CD14-positive monocyte (primary cell): ENCODE results near the gene FRMD4A. TPM values are rescaled to one million over a fixed set of nuclear protein-coding genes. Genes with fewer than 3 reads are reported as not detected.

Experiments used
- DNase-seq, 3 donors: peaks; one replicate each; pipeline ENCODE4 v3.0.0-alpha.2; 2011 to 2022
- H2AFZ ChIP-seq: 2 replicates; pipeline ENCODE4 v1.6.0; 2012; ENCODE audit warnings: mild to moderate bottlenecking, low read depth, low read length, inconsistent platforms; ENCODE audit not compliant: insufficient read depth, poor library complexity, severe bottlenecking
- H3K27ac ChIP-seq, 2 donors: 1 replicate in 1 of 2; 2 replicates in 1 of 2; pipeline ENCODE4 v1.5.1; 2012 to 2013; ENCODE audit warnings: low read length in 2 of 2, control low read depth in 1 of 2, inconsistent platforms in 1 of 2, low read depth in 1 of 2, mild to moderate bottlenecking in 1 of 2
- H3K27me3 ChIP-seq, 2 donors: one replicate each; pipeline versions ENCODE4 v1.6.0 to v1.6.1; 2011 to 2013; ENCODE audit warnings: low read length in 2 of 2; ENCODE audit not compliant: control insufficient read depth in 2 of 2, insufficient read depth in 2 of 2
- H3K36me3 ChIP-seq, 2 donors: replicated peaks in 1 of 2; 1 replicate in 1 of 2; 2 replicates in 1 of 2; pipeline versions ENCODE4 v1.5.1 to v1.6.1; 2012 to 2013; ENCODE audit warnings: low read length in 2 of 2, control low read depth in 1 of 2, inconsistent platforms in 1 of 2, mild to moderate bottlenecking in 1 of 2; ENCODE audit not compliant: insufficient read depth in 2 of 2, control insufficient read depth in 1 of 2
- H3K4me1 ChIP-seq, 2 donors: 1 replicate in 1 of 2; 2 replicates in 1 of 2; pipeline versions ENCODE4 v1.5.1 to v1.6.1; 2012 to 2013; ENCODE audit warnings: low read length in 2 of 2, control low read depth in 1 of 2, inconsistent platforms in 1 of 2, mild to moderate bottlenecking in 1 of 2, moderate library complexity in 1 of 2; ENCODE audit not compliant: insufficient read depth in 2 of 2, control insufficient read depth in 1 of 2
- H3K4me2 ChIP-seq: replicated peaks from 2 replicates; pipeline ENCODE3; 2012; ENCODE audit warnings: low read length, moderate library complexity, mild to moderate bottlenecking; ENCODE audit not compliant: poor library complexity, severe bottlenecking; ENCODE audit errors: extremely low read depth
- H3K4me3 ChIP-seq, 3 experiments: fragments of 200-600 bp in 1 of 3; sonication (generic) in 1 of 3; replicated peaks in 1 of 3; 1 replicate in 2 of 3; 2 replicates in 1 of 3; pipeline ENCODE4 v1.5.1; 2011 to 2013; ENCODE audit warnings: low read length in 3 of 3, mild to moderate bottlenecking in 3 of 3, control low read depth in 2 of 3, low read depth in 2 of 3, inconsistent platforms in 1 of 3, moderate library complexity in 1 of 3
- H3K79me2 ChIP-seq: 2 replicates; pipeline ENCODE4 v1.6.0; 2012; ENCODE audit warnings: mild to moderate bottlenecking, control low read depth, inconsistent platforms, low read length, moderate library complexity; ENCODE audit not compliant: insufficient read depth
- H3K9ac ChIP-seq: 2 replicates; pipeline ENCODE4 v1.6.0; 2017; ENCODE audit warnings: low read length, mild to moderate bottlenecking; ENCODE audit not compliant: insufficient read depth, poor library complexity, severe bottlenecking
- H3K9me3 ChIP-seq, 2 donors: replicated peaks in 1 of 2; 1 replicate in 1 of 2; 2 replicates in 1 of 2; pipeline versions ENCODE4 v1.5.1 to v1.6.1; 2012 to 2013; ENCODE audit warnings: low read length in 2 of 2, control low read depth in 1 of 2; ENCODE audit not compliant: control insufficient read depth in 1 of 2, insufficient read depth in 1 of 2
- H4K20me1 ChIP-seq: 2 replicates; pipeline ENCODE4 v1.6.0; 2012; ENCODE audit warnings: mild to moderate bottlenecking, low read length, control low read depth, moderate library complexity; ENCODE audit not compliant: insufficient read depth
- H3K27ac Mint-ChIP-seq, 7 donors: one replicate each; pipeline ENCODE4 v1.8.0; 2020; ENCODE audit warnings: mild to moderate bottlenecking in 7 of 7, mixed read lengths in 7 of 7, moderate library complexity in 6 of 7, inconsistent platforms in 2 of 7
- H3K27me3 Mint-ChIP-seq, 3 donors: one replicate each; pipeline ENCODE4 v1.8.0; 2021 to 2022; ENCODE audit warnings: low read depth in 3 of 3, mild to moderate bottlenecking in 3 of 3, mixed read lengths in 3 of 3, moderate library complexity in 3 of 3, inconsistent platforms in 1 of 3
- H3K36me3 Mint-ChIP-seq, 2 donors: one replicate each; pipeline ENCODE4 v1.8.0; 2020; ENCODE audit warnings: mixed read lengths in 2 of 2, inconsistent platforms in 1 of 2, mild to moderate bottlenecking in 1 of 2
- H3K4me1 Mint-ChIP-seq: one replicate; pipeline ENCODE4 v1.8.0; 2020; ENCODE audit warnings: mild to moderate bottlenecking, mixed read lengths
- H3K4me3 Mint-ChIP-seq, 2 donors: one replicate each; pipeline ENCODE4 v1.8.0; 2020; ENCODE audit warnings: mild to moderate bottlenecking in 2 of 2, mixed read lengths in 2 of 2, moderate library complexity in 1 of 2
- H3K9me3 Mint-ChIP-seq, 7 donors: one replicate each; pipeline ENCODE4 v1.8.0; 2020 to 2022; ENCODE audit warnings: mixed read lengths in 7 of 7, mild to moderate bottlenecking in 6 of 7, moderate library complexity in 6 of 7, inconsistent platforms in 2 of 7
- WGBS: methylation state at CpG from one replicate; pipeline ENCODE4 v1.1.5; 2013; ENCODE audit warnings: missing lambda C conversion rate; ENCODE audit not compliant: insufficient coverage; 5-methylcytosine and 5-hydroxymethylcytosine counted together
- intact Hi-C, 2 donors: fragments of 100-400 bp; cut with micrococcal nuclease; formaldehyde crosslinking; loops; one replicate each; pipeline versions ENCODE4 v1.15.0 to v1.15.1; 2023
- polyA plus RNA-seq, 3 donors: library from polyadenylated mRNA; depleted of rRNA in 1 of 3; unstranded in 2 of 3; stranded (reverse) in 1 of 3; fragments of 300-500 nt in 2 of 3; fragments of >200 nt in 1 of 3; fragmentation: Illumina TruSeq in 2 of 3; gene quantifications; 1 replicate in 2 of 3; 2 replicates in 1 of 3; pipeline ENCODE4 v1.2.3, GENCODE V29; 2012 to 2021
- TF ChIP-seq, protein P1 (sequence below): fragments of 200-600 bp; IDR thresholded peaks from one replicate; pipeline ENCODE4 v1.8.0; 2022; ENCODE audit warnings: antibody characterized with exemption, mild to moderate bottlenecking

The FRMD4A gene
- polyA plus RNA-seq, 3 donors = 0.12 TPM; not detected in 2

DNA sequence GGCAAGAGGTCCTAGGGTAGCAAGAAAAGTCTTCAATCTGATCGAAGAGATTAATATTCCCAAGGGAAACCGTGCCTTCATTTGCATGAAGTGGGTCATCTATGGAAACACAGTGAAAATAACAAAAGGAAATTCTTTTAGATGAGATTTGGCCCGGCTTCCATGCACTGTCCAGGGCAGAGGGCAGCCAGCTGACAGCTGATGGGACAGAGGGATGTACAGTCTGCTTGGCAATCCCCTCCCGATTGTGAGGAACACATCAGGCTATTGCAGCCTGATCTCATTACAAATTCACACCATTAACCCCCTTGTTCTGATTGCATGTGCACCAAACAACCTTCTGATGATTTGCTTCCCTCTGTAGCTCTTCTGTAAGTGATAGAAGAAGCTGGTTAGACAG is 105.3 kb downstream of the FRMD4A start:
- Histone ChIP-seq H3K36me3 (no peaks in the 10 kb centered on the region), H3K27me3 (no peaks in the 10 kb centered on the region), H3K9ac (no peak overlapping the region), H4K20me1 (no peaks in the 10 kb centered on the region), H3K79me2 (no peaks in the 10 kb centered on the region), H3K27ac (no peak overlapping the region), H3K4me3 (no peak overlapping the region), H3K9me3 (no peaks in the 10 kb centered on the region), H3K4me1 (no peaks in the 10 kb centered on the region), H3K4me2 (no peak overlapping the region), H2AFZ (no peak overlapping the region)
- no peaks in the 10 kb centered on the region for H3K4me1 Mint-ChIP-seq
- no peak for DNase-seq
- no peak overlapping the region for H3K4me3 Mint-ChIP-seq
- intact Hi-C loops = no loop called here
- peaks cover 0 to 3% (median 0%) of the 10 kb centered on the region in 7 donors for H3K9me3 Mint-ChIP-seq
- no peak overlapping the region for H3K27ac Mint-ChIP-seq
- no peaks in the 10 kb centered on the region for H3K36me3 Mint-ChIP-seq
- 94% methylated on average over 3 of the region's 4 CpGs for WGBS
- TF ChIP-seq, protein P1, sequence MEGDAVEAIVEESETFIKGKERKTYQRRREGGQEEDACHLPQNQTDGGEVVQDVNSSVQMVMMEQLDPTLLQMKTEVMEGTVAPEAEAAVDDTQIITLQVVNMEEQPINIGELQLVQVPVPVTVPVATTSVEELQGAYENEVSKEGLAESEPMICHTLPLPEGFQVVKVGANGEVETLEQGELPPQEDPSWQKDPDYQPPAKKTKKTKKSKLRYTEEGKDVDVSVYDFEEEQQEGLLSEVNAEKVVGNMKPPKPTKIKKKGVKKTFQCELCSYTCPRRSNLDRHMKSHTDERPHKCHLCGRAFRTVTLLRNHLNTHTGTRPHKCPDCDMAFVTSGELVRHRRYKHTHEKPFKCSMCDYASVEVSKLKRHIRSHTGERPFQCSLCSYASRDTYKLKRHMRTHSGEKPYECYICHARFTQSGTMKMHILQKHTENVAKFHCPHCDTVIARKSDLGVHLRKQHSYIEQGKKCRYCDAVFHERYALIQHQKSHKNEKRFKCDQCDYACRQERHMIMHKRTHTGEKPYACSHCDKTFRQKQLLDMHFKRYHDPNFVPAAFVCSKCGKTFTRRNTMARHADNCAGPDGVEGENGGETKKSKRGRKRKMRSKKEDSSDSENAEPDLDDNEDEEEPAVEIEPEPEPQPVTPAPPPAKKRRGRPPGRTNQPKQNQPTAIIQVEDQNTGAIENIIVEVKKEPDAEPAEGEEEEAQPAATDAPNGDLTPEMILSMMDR = no peak
- H3K27me3 Mint-ChIP-seq = peaks cover 0 to 13% (median 4%) of the 10 kb centered on the region in 3 donors

DNA sequence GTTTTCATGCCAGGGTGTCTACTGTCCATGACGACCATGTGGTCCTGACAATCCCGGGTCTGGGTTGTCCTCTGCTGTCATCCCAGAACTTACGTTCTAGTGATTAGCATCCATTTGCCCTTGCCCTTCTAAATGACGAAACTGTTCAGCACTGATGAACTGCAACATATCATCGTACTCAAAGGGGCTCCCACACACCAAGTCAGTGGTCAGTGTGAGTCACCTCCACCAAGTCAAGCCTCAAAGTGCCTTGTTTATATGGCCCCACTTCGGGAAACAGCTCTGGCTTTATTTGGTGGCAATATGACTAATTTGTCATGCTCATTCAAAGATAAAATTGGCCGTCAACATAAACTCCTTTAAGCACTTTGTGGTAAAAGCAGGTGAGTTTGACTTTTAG is 110.7 kb downstream of the FRMD4A start:
- Mint-ChIP-seq H3K4me1 (no peaks in the 10 kb centered on the region), H3K27me3 (peaks cover 6 to 22% (median 8%) of the 10 kb centered on the region in 3 donors), H3K27ac (no peak overlapping the region), H3K4me3 (no peak overlapping the region), H3K9me3 (peaks cover 0 to 5% (median 2%) of the 10 kb centered on the region in 7 donors), H3K36me3 (no peaks in the 10 kb centered on the region)
- no peak overlapping the region for H3K4me3 ChIP-seq
- no peaks in the 10 kb centered on the region for H4K20me1 ChIP-seq
- H3K9me3 ChIP-seq = no peaks in the 10 kb centered on the region
- H3K79me2 ChIP-seq = no peaks in the 10 kb centered on the region
- TF ChIP-seq, protein P1 = no peak
- no peak overlapping the region for H3K4me2 ChIP-seq
- no peak overlapping the region for H3K27ac ChIP-seq
- no peak overlapping the region for H2AFZ ChIP-seq
- no peak for DNase-seq
- no peaks in the 10 kb centered on the region for H3K4me1 ChIP-seq
- intact Hi-C loops = no loop called here
- H3K27me3 ChIP-seq = no peaks in the 10 kb centered on the region
- no peaks in the 10 kb centered on the region for H3K36me3 ChIP-seq
- 91% methylated on average over 6 of the region's 7 CpGs for WGBS
- no peak overlapping the region for H3K9ac ChIP-seq
